ENCODE measurements around the gene SPHK1.

DNA sequence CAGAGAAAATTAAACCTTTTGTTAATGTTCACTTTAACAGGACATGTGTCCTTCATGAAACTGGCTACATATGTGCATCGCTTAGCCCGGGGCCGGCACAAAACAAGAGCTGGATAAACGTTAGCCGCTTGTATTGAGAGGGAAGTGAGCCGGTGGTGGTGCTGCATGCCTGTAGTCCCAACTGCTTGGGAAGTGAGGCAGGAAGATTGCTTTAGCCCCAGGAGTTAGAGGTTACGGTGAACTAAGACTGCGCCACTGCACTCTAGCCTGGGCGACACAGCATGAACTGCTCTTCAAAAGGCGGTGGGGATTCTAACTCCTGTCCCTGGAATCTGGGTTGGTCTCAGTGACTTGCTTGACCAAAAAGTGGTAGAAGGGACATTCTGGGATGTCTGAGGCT is 15.0 kb upstream of the SPHK1 start:
- TF ChIP-seq CEBPB (IDR thresholded peaks at IDR 0.05) = no peak
- TF ChIP-seq TEAD4 (IDR thresholded peaks at IDR 0.05) = no peak
- TF ChIP-seq FOXM1 (IDR thresholded peaks at IDR 0.05; ENCODE audit: borderline replicate concordance, low read depth) = no peak
- no peak for TF ChIP-seq EP300 (IDR thresholded peaks at IDR 0.05; ENCODE audit: borderline replicate concordance)
- no peak for TF ChIP-seq TCF12 (IDR thresholded peaks at IDR 0.05; ENCODE audit: low read depth)
- TF ChIP-seq, protein P1, sequence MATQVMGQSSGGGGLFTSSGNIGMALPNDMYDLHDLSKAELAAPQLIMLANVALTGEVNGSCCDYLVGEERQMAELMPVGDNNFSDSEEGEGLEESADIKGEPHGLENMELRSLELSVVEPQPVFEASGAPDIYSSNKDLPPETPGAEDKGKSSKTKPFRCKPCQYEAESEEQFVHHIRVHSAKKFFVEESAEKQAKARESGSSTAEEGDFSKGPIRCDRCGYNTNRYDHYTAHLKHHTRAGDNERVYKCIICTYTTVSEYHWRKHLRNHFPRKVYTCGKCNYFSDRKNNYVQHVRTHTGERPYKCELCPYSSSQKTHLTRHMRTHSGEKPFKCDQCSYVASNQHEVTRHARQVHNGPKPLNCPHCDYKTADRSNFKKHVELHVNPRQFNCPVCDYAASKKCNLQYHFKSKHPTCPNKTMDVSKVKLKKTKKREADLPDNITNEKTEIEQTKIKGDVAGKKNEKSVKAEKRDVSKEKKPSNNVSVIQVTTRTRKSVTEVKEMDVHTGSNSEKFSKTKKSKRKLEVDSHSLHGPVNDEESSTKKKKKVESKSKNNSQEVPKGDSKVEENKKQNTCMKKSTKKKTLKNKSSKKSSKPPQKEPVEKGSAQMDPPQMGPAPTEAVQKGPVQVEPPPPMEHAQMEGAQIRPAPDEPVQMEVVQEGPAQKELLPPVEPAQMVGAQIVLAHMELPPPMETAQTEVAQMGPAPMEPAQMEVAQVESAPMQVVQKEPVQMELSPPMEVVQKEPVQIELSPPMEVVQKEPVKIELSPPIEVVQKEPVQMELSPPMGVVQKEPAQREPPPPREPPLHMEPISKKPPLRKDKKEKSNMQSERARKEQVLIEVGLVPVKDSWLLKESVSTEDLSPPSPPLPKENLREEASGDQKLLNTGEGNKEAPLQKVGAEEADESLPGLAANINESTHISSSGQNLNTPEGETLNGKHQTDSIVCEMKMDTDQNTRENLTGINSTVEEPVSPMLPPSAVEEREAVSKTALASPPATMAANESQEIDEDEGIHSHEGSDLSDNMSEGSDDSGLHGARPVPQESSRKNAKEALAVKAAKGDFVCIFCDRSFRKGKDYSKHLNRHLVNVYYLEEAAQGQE (IDR thresholded peaks at IDR 0.05; ENCODE audit: low read depth) = no peak
- no peak for TF ChIP-seq YY1 (IDR thresholded peaks at IDR 0.05; ENCODE audit: low read depth)
- no peak for TF ChIP-seq ZBTB7A (IDR thresholded peaks at IDR 0.05; ENCODE audit: low read depth)

All from Ishikawa (cell line).